SK-N-SH (cell line): ENCODE data around the gene VIPR2.

Source experiments
- CTCF ChIP-seq: fragments of 200-600 bp; sonication (generic); IDR thresholded peaks from 2 replicates; pipeline ENCODE4 v1.6.1; 2017; ENCODE audit warnings: antibody characterized with exemption, mild to moderate bottlenecking, moderate library complexity
- ELF1 ChIP-seq: IDR thresholded peaks from 2 replicates; pipeline ENCODE4 v1.4.0; 2012
- EZH2phosphoT487 ChIP-seq: fragments of 200-600 bp; sonication (generic); IDR thresholded peaks from 2 replicates; pipeline ENCODE4 v1.6.1; 2017; ENCODE audit warnings: low read depth, mixed run types, mild to moderate bottlenecking, antibody characterized with exemption, moderate library complexity, borderline replicate concordance
- FOSL2 ChIP-seq: IDR thresholded peaks from 2 replicates; pipeline ENCODE4 v1.4.0; 2012; ENCODE audit warnings: low read depth, mild to moderate bottlenecking, moderate library complexity, borderline replicate concordance
- MXI1 ChIP-seq: IDR thresholded peaks from 2 replicates; pipeline ENCODE4 v1.6.1; 2012; ENCODE audit warnings: mild to moderate bottlenecking, low read depth, low read length, improper control_type of control experiment
- POLR2AphosphoS5 ChIP-seq: IDR thresholded peaks from 2 replicates; pipeline ENCODE4 v1.6.1; 2012; ENCODE audit warnings: low read depth, low read length
- RXRA ChIP-seq: IDR thresholded peaks from 2 replicates; pipeline ENCODE4 v1.4.0; 2012; ENCODE audit warnings: low read depth, mild to moderate bottlenecking, borderline replicate concordance
- TEAD4 ChIP-seq: IDR thresholded peaks from 2 replicates; pipeline ENCODE4 v1.4.0; 2012; ENCODE audit warnings: mild to moderate bottlenecking, borderline replicate concordance; ENCODE audit not compliant: insufficient read depth
- TF ChIP-seq, protein P1 (sequence below): IDR thresholded peaks from 2 replicates; pipeline ENCODE4 v1.4.0; 2012; ENCODE audit warnings: low read depth, borderline replicate concordance
- TF ChIP-seq, protein P2 (sequence below): IDR thresholded peaks from 2 replicates; pipeline ENCODE4 v1.4.0; 2012; ENCODE audit warnings: low read depth, borderline replicate concordance

DNA sequence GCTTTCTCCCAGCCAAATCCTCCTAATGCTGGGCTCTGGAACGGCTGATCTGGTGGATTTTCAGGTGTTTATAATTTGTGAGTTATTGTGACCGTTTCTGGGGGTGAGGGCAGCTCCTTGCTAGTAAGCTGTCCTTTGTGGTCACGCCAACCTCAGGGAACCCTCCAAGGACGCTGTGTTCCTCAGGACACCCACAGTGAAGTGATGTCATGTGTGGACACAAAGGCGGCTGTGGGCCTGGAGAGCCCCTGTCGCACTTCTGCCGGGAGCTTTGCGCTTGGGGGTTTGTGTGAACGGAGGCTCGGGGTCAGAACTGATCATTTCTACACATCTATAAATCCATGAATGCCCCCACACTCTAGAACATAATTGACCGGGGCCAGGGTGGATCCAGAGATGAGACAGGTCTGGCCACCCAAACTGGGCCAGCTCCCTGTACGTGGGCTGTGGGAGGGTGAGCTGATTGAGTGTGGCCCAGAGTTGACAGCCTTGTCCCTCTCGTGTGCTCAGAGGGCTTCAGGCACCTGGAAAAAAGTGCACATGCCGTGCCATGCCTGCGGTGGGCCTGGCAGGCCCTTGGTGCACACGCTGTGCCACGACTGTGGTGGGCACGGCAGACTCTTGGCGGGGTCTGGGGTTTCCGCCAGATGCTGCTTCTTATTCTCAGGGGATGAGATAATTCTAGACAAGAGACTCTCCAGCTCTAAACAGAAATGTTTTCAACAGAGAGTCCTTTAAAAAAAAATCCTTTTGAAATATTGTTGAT is 130.2 kb downstream of the VIPR2 start:
- TF ChIP-seq MXI1 (no peak), CTCF (no peak), ELF1 (no peak), TEAD4 (no peak), RXRA (no peak), POLR2AphosphoS5 (no peak), FOSL2 (no peak), EZH2phosphoT487 (no peak)
- TF ChIP-seq, protein P1, sequence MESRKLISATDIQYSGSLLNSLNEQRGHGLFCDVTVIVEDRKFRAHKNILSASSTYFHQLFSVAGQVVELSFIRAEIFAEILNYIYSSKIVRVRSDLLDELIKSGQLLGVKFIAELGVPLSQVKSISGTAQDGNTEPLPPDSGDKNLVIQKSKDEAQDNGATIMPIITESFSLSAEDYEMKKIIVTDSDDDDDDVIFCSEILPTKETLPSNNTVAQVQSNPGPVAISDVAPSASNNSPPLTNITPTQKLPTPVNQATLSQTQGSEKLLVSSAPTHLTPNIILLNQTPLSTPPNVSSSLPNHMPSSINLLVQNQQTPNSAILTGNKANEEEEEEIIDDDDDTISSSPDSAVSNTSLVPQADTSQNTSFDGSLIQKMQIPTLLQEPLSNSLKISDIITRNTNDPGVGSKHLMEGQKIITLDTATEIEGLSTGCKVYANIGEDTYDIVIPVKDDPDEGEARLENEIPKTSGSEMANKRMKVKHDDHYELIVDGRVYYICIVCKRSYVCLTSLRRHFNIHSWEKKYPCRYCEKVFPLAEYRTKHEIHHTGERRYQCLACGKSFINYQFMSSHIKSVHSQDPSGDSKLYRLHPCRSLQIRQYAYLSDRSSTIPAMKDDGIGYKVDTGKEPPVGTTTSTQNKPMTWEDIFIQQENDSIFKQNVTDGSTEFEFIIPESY, result no peak
- TF ChIP-seq, protein P2, sequence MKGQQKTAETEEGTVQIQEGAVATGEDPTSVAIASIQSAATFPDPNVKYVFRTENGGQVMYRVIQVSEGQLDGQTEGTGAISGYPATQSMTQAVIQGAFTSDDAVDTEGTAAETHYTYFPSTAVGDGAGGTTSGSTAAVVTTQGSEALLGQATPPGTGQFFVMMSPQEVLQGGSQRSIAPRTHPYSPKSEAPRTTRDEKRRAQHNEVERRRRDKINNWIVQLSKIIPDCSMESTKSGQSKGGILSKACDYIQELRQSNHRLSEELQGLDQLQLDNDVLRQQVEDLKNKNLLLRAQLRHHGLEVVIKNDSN, result no peak
